Measurements from ENCODE around the gene DARS1. TPM values are rescaled to one million over a fixed set of nuclear protein-coding genes. Genes with fewer than 3 reads are reported as not detected.
A peak's percentile ranks its signal among the peaks of the same experiment; 100 is the strongest.
"Not testable (repeated sequence)": the region's sequence is repeated elsewhere in the genome, so short reads cannot be mapped to it uniquely, and the experiment has no call there.

The DARS1 gene
- total RNA-seq, 2 experiments from 2014 or later, result 174 to 190 TPM

- DNase-seq; H3K4me3 Mint-ChIP-seq; H3K27me3 Mint-ChIP-seq; intact Hi-C loops (cut with DNase I, micrococcal nuclease); H3K9me3 Mint-ChIP-seq (ENCODE audit: low read depth); POLR2A ChIA-PET; H3K27ac Mint-ChIP-seq; ATAC-seq: not testable (repeated sequence)
- CTCF ChIA-PET, result interaction anchor here (0.5 to 1.5 kb wide), 4 partner anchors 8 to 172 kb away, joined by 3 to 9 read pairs (median 4); no protein-coding TSS in a partner anchor
- peaks cover 56% of the 10 kb centered on the region for H3K4me1 Mint-ChIP-seq
- H3K36me3 Mint-ChIP-seq (ENCODE audit: low read depth), result peaks cover 51% of the 10 kb centered on the region
These were observed 26.5 kb downstream of the DARS1 start for GRCh38 chr2:135958927-135959326.

GRCh38 chr2:135954020-135954601 is 31.3 kb downstream of the DARS1 start:
- peaks cover 44% of the 10 kb centered on the region for H3K4me1 Mint-ChIP-seq
- ATAC-seq, result peak; percentile 51
- H3K27me3 Mint-ChIP-seq, result no peaks in the 10 kb centered on the region
- intact Hi-C loops (cut with DNase I, micrococcal nuclease), result no loop called here
- peaks cover 50% of the 10 kb centered on the region for H3K36me3 Mint-ChIP-seq (ENCODE audit: low read depth)
- H3K27ac Mint-ChIP-seq, result peak overlapping the region; percentile 25
- POLR2A ChIA-PET, result interaction anchor here (0.6 to 0.8 kb wide), 2 partner anchors 12 to 428 kb away, joined by 3 to 9 read pairs; no protein-coding TSS in a partner anchor
- no peak overlapping the region for H3K4me3 Mint-ChIP-seq
- CTCF ChIA-PET, result no interaction called here
- no peaks in the 10 kb centered on the region for H3K9me3 Mint-ChIP-seq (ENCODE audit: low read depth)
- DNase-seq, result no peak

- ATAC-seq (no peak), DNase-seq (no peak)
- H3K4me1 Mint-ChIP-seq, result peaks cover 55% of the 10 kb centered on the region
- H3K36me3 Mint-ChIP-seq (ENCODE audit: low read depth), result peaks cover 53% of the 10 kb centered on the region
- no peaks in the 10 kb centered on the region for H3K27me3 Mint-ChIP-seq
- H3K27ac Mint-ChIP-seq, result no peak overlapping the region
- no peaks in the 10 kb centered on the region for H3K9me3 Mint-ChIP-seq (ENCODE audit: low read depth)
- ChIA-PET POLR2A (interaction anchor here (0.5 kb wide), 1 partner anchor 21 kb away, joined by 9 read pairs; no protein-coding TSS in a partner anchor), CTCF (interaction anchor here (0.9 kb wide), 1 partner anchor 14 kb away, joined by 3 read pairs; no protein-coding TSS in a partner anchor)
- intact Hi-C loops (cut with DNase I, micrococcal nuclease), result no loop called here
- no peak overlapping the region for H3K4me3 Mint-ChIP-seq
These were observed 32.5 kb downstream of the DARS1 start for GRCh38 chr2:135952891-135953290.

GRCh38 chr2:135951041-135951583 is 34.3 kb downstream of the DARS1 start:
- no peak overlapping the region for H3K27ac Mint-ChIP-seq
- H3K9me3 Mint-ChIP-seq (ENCODE audit: low read depth), result no peaks in the 10 kb centered on the region
- ATAC-seq, result no peak
- H3K4me3 Mint-ChIP-seq, result no peak overlapping the region
- intact Hi-C loops (cut with DNase I, micrococcal nuclease), result no loop called here
- CTCF ChIA-PET, result no interaction called here
- H3K36me3 Mint-ChIP-seq (ENCODE audit: low read depth), result peaks cover 51% of the 10 kb centered on the region
- H3K4me1 Mint-ChIP-seq, result peaks cover 63% of the 10 kb centered on the region
- POLR2A ChIA-PET, result no interaction called here
- no peak for DNase-seq
- no peaks in the 10 kb centered on the region for H3K27me3 Mint-ChIP-seq

GRCh38 chr2:135949451-135950234 is 35.8 kb downstream of the DARS1 start:
- H3K27me3 Mint-ChIP-seq, result no peaks in the 10 kb centered on the region
- peaks cover 62% of the 10 kb centered on the region for H3K4me1 Mint-ChIP-seq
- intact Hi-C loops (cut with DNase I, micrococcal nuclease), result loop anchor here (1.0 to 5.0 kb wide), 5 partner anchors 35 to 897 kb away; partner anchors contain the start of genes DARS1 (in 1 of the 2) and RAB3GAP1 (in 1 of the 2)
- no peak overlapping the region for H3K4me3 Mint-ChIP-seq
- ChIA-PET CTCF (interaction anchor here (0.7 to 1.4 kb wide), 4 partner anchors 10 to 407 kb away, joined by 3 to 9 read pairs (median 4); no protein-coding TSS in a partner anchor), POLR2A (interaction anchor here (0.6 to 0.9 kb wide), 2 partner anchors 108 to 435 kb away, joined by 3 to 4 read pairs; no protein-coding TSS in a partner anchor)
- ATAC-seq (no peak), DNase-seq (no peak)
- no peaks in the 10 kb centered on the region for H3K9me3 Mint-ChIP-seq (ENCODE audit: low read depth)
- H3K27ac Mint-ChIP-seq, result no peak overlapping the region
- peaks cover 49% of the 10 kb centered on the region for H3K36me3 Mint-ChIP-seq (ENCODE audit: low read depth)

- ChIA-PET POLR2A (interaction anchor here (0.6 to 0.7 kb wide), 4 partner anchors 258 to 1721 kb away, joined by 4 to 5 read pairs (median 4); no protein-coding TSS in a partner anchor), CTCF (interaction anchor here (0.7 to 1.7 kb wide), 5 partner anchors 15 to 435 kb away, joined by 3 to 6 read pairs (median 4); no protein-coding TSS in a partner anchor)
- H3K27me3 Mint-ChIP-seq, result no peaks in the 10 kb centered on the region
- ATAC-seq (peak; percentile 81), DNase-seq (no peak)
- H3K36me3 Mint-ChIP-seq (ENCODE audit: low read depth), result peaks cover 47% of the 10 kb centered on the region
- intact Hi-C loops (cut with DNase I, micrococcal nuclease), result loop anchor here (1.0 to 5.0 kb wide), 10 partner anchors 36 to 896 kb away; partner anchors contain the start of genes DARS1 (in 2 of the 2), MCM6 (in 1 of the 2) and RAB3GAP1 (in 1 of the 2)
- peaks cover 55% of the 10 kb centered on the region for H3K4me1 Mint-ChIP-seq
- H3K9me3 Mint-ChIP-seq (ENCODE audit: low read depth), result no peaks in the 10 kb centered on the region
- H3K27ac Mint-ChIP-seq, result peak overlapping the region; percentile 84
- peak overlapping the region; percentile 39 for H3K4me3 Mint-ChIP-seq
These were observed 36.6 kb downstream of the DARS1 start for GRCh38 chr2:135948642-135949355.

GRCh38 chr2:135948141-135948540 is 37.3 kb downstream of the DARS1 start:
- ChIA-PET POLR2A (interaction anchor here (0.5 to 0.6 kb wide), 2 partner anchors 74 to 451 kb away, joined by 3 to 4 read pairs; no protein-coding TSS in a partner anchor), CTCF (interaction anchor here (1.3 to 1.7 kb wide), 4 partner anchors 14 to 436 kb away, joined by 4 to 6 read pairs (median 4); no protein-coding TSS in a partner anchor)
- DNase-seq (no peak), ATAC-seq (no peak)
- H3K36me3 Mint-ChIP-seq (ENCODE audit: low read depth), result peaks cover 51% of the 10 kb centered on the region
- no peaks in the 10 kb centered on the region for H3K27me3 Mint-ChIP-seq
- no peaks in the 10 kb centered on the region for H3K9me3 Mint-ChIP-seq (ENCODE audit: low read depth)
- H3K4me1 Mint-ChIP-seq, result peaks cover 58% of the 10 kb centered on the region
- H3K27ac Mint-ChIP-seq, result peak overlapping the region; percentile 84
- intact Hi-C loops (cut with DNase I, micrococcal nuclease), result loop anchor here (1.0 to 5.0 kb wide), 9 partner anchors 37 to 896 kb away; partner anchors contain the start of genes DARS1 (in 2 of the 2), MCM6 (in 1 of the 2) and RAB3GAP1 (in 1 of the 2)
- H3K4me3 Mint-ChIP-seq, result peak overlapping the region; percentile 39

GRCh38 chr2:135947483-135947882 is 37.9 kb downstream of the DARS1 start:
- peaks cover 49% of the 10 kb centered on the region for H3K36me3 Mint-ChIP-seq (ENCODE audit: low read depth)
- ATAC-seq (no peak), DNase-seq (no peak)
- peaks cover 57% of the 10 kb centered on the region for H3K4me1 Mint-ChIP-seq
- no peak overlapping the region for H3K27ac Mint-ChIP-seq
- H3K27me3 Mint-ChIP-seq, result no peaks in the 10 kb centered on the region
- POLR2A ChIA-PET, result interaction anchor here (0.5 kb wide), 1 partner anchor 74 kb away, joined by 3 read pairs; no protein-coding TSS in a partner anchor
- CTCF ChIA-PET, result interaction anchor here (1.3 to 1.7 kb wide), 3 partner anchors 13 to 436 kb away, joined by 4 to 5 read pairs (median 4); no protein-coding TSS in a partner anchor
- intact Hi-C loops (cut with DNase I, micrococcal nuclease), result loop anchor here (5.0 kb wide), 2 partner anchors 185 to 895 kb away; partner anchors contain the start of gene RAB3GAP1 (in 1 of the 2)
- H3K4me3 Mint-ChIP-seq, result no peak overlapping the region
- no peaks in the 10 kb centered on the region for H3K9me3 Mint-ChIP-seq (ENCODE audit: low read depth)

- no peak overlapping the region for H3K4me3 Mint-ChIP-seq
- H3K9me3 Mint-ChIP-seq (ENCODE audit: low read depth), result no peaks in the 10 kb centered on the region
- ChIA-PET CTCF (interaction anchor here (0.7 to 1.1 kb wide), 3 partner anchors 11 to 441 kb away, joined by 3 read pairs; no protein-coding TSS in a partner anchor), POLR2A (interaction anchor here (0.5 kb wide), 1 partner anchor 153 kb away, joined by 8 read pairs; no protein-coding TSS in a partner anchor)
- intact Hi-C loops (cut with DNase I, micrococcal nuclease), result loop anchor here (5.0 kb wide), 2 partner anchors 187 to 893 kb away; partner anchors contain the start of gene RAB3GAP1 (in 1 of the 2)
- no peaks in the 10 kb centered on the region for H3K27me3 Mint-ChIP-seq
- H3K27ac Mint-ChIP-seq, result no peak overlapping the region
- ATAC-seq (no peak), DNase-seq (no peak)
- peaks cover 48% of the 10 kb centered on the region for H3K36me3 Mint-ChIP-seq (ENCODE audit: low read depth)
- H3K4me1 Mint-ChIP-seq, result peaks cover 52% of the 10 kb centered on the region
These were observed 39.9 kb downstream of the DARS1 start for GRCh38 chr2:135945526-135945925.

- H3K36me3 Mint-ChIP-seq (ENCODE audit: low read depth), result peaks cover 54% of the 10 kb centered on the region
- intact Hi-C loops (cut with DNase I, micrococcal nuclease), result loop anchor here (5.0 kb wide), 2 partner anchors 188 to 892 kb away; partner anchors contain the start of gene RAB3GAP1 (in 1 of the 2)
- H3K27me3 Mint-ChIP-seq, result no peaks in the 10 kb centered on the region
- no peak for ATAC-seq
- DNase-seq, result no peak
- no peak overlapping the region for H3K27ac Mint-ChIP-seq
- CTCF ChIA-PET, result interaction anchor here (0.8 kb wide), 1 partner anchor 27 kb away, joined by 3 read pairs; no protein-coding TSS in a partner anchor
- H3K4me1 Mint-ChIP-seq, result peaks cover 52% of the 10 kb centered on the region
- POLR2A ChIA-PET, result no interaction called here
- H3K9me3 Mint-ChIP-seq (ENCODE audit: low read depth), result no peaks in the 10 kb centered on the region
- H3K4me3 Mint-ChIP-seq, result no peak overlapping the region
These were observed 40.8 kb downstream of the DARS1 start for GRCh38 chr2:135944625-135945024.
